AG10803 (cell line): ENCODE data around the gene OPA1.

Source experiments
- DNase-seq: peaks from one replicate; pipeline ENCODE4 v3.0.0; 2010; ENCODE audit warnings: low read depth
- H3K4me3 ChIP-seq: 2 replicates; pipeline ENCODE4 v1.5.1; 2011; ENCODE audit warnings: mild to moderate bottlenecking, low read length, control low read depth
- TF ChIP-seq, protein P1 (sequence below): conservative IDR thresholded peaks from 2 replicates; pipeline ENCODE4 v1.5.1; 2011; ENCODE audit warnings: mild to moderate bottlenecking, low read length, control low read depth, inconsistent platforms

The OPA1 gene

DNA sequence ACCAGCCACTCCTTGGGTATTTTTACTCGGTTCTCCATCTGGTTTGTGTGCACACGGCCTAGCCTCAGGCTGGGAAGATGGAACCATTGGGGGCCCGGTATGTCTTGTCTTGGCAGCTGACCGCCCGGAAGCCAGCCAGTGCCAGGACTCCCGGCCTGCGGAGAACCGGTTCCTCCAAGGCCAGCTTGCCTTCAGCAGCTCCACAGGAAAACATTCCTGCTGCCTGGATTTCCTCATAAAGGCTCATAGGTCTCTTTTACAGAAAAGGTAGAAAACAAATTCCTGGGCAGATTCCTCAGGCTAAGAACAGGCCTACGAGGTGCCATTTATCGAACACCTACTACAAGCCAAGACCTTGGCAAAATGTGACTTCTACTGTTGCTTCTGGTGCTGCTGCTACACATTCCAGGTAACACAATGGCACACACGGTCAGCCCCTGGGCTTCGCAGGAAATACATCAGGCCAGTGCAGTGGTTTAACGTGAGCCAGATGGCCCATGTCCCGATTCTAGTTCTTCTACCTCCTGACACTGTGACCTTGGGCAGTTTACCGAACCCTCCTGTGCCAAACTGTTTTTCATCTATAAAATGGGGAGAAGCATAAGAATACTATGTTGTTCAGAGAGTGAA lies 141.8 kb downstream of the OPA1 start:
- TF ChIP-seq, protein P1, sequence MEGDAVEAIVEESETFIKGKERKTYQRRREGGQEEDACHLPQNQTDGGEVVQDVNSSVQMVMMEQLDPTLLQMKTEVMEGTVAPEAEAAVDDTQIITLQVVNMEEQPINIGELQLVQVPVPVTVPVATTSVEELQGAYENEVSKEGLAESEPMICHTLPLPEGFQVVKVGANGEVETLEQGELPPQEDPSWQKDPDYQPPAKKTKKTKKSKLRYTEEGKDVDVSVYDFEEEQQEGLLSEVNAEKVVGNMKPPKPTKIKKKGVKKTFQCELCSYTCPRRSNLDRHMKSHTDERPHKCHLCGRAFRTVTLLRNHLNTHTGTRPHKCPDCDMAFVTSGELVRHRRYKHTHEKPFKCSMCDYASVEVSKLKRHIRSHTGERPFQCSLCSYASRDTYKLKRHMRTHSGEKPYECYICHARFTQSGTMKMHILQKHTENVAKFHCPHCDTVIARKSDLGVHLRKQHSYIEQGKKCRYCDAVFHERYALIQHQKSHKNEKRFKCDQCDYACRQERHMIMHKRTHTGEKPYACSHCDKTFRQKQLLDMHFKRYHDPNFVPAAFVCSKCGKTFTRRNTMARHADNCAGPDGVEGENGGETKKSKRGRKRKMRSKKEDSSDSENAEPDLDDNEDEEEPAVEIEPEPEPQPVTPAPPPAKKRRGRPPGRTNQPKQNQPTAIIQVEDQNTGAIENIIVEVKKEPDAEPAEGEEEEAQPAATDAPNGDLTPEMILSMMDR = no peak
- no peak for DNase-seq
- no peak overlapping the region for H3K4me3 ChIP-seq

DNA sequence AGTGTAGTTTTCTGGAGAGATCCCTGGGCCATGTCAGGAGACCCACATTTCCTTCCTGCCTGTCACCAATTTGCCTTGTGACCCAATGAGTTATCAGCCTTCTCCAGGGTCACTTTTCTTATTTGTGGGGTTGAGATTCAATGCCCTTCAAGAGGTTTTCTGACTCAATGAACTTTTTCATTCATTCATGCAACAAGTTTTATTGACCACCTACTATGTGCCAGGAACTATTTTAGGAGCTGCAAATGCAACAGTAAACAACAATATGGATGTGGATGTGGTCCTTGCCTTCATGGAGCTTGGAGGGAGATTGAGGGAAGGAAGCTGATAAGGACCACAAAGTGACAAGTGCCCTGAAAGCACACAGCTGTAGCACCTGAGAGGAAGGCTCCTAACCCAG lies 142.8 kb downstream of the OPA1 start:
- H3K4me3 ChIP-seq = no peak overlapping the region
- TF ChIP-seq, protein P1 = no peak
- DNase-seq = no peak

DNA sequence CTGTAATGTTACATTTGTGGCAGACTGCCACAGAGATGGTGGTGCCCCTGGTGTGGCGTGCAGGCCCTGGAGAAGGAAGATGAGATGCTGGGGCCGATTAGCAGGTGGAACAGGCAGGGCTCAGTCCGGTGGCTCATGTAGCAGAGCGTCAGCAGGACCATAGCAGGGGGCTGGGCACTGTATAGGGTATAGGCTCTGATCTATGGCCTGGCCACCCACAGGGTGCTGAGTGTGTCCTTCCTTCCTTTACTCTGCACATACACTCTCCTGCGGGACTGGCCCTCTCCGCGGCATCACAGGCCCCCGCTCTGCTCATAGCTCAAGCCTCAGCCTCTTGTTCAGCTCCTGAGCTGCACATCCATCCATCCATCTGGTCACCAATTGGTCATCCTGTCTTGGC lies 143.6 kb downstream of the OPA1 start:
- DNase-seq = no peak
- H3K4me3 ChIP-seq = no peak overlapping the region
- TF ChIP-seq, protein P1 = no peak

DNA sequence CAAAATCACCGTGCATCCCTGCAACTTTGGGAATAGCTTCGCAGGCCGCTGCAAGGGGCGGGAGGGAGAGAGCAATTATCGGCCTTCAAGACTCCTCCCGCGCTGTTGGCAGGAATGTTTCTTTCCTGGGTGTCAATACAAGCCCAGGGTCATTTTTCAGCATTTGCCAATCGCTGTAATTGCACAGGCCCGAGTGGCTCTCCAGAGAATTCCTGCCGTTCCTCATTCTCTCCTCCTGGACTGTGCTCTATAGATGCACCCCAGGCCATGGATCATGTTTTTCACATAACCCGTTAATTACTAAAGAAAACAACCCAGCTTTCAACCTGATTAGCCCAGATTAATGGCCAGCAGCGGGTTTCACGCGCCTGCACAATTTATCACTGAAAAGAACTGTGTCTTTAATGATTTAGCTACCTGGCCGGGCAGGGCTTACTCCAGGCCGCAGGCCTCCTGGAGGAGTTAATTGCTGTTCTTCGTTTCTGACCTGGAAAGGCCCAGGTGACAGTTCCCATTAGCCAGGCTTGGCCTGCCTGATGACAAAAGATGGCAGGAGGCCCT lies 144.3 kb downstream of the OPA1 start:
- TF ChIP-seq, protein P1 = no peak
- DNase-seq = no peak

DNA sequence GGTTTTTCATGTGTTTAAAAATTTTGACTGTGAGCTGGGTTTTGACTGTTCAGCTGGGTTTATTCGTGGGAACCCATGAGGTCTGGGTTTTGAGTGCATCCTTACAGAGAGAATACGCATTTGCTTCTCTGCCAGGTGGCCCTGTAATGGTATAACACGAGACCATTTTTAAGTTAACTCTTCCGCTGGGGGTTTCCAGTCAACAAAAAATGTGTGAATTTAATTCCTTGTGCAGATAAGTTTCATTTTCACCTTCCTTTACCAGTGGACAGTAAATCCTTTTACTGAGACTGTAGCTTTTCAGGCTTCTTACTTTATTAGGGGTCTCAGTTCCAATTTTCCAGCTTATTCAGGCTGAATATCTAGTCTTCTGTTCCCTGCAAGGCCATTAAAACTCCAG lies 149.6 kb downstream of the OPA1 start:
- DNase-seq = no peak
- TF ChIP-seq, protein P1 = no peak
- H3K4me3 ChIP-seq = no peak overlapping the region

More for the DNA sequence above, 144.3 kb downstream of the OPA1 start:
- no peak overlapping the region for H3K4me3 ChIP-seq

DNA sequence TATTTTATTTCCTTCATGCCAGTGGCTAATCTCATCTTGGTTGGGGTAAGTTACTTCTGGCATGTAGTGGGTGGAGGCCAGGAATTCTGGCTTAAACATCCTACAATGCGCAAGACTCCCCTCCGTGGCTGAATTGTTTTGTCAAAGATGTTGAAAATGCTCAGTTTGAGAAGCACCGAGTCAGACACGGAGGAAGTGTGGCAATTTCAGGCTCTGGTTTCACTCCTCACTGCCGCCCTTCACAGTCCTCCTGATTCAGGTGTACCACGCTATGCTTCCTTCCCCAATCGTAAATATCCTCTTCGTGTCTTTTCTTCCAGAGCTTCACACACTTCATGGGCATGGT lies 150.7 kb downstream of the OPA1 start:
- H3K4me3 ChIP-seq = no peak overlapping the region
- TF ChIP-seq, protein P1 = no peak
- DNase-seq = no peak

DNA sequence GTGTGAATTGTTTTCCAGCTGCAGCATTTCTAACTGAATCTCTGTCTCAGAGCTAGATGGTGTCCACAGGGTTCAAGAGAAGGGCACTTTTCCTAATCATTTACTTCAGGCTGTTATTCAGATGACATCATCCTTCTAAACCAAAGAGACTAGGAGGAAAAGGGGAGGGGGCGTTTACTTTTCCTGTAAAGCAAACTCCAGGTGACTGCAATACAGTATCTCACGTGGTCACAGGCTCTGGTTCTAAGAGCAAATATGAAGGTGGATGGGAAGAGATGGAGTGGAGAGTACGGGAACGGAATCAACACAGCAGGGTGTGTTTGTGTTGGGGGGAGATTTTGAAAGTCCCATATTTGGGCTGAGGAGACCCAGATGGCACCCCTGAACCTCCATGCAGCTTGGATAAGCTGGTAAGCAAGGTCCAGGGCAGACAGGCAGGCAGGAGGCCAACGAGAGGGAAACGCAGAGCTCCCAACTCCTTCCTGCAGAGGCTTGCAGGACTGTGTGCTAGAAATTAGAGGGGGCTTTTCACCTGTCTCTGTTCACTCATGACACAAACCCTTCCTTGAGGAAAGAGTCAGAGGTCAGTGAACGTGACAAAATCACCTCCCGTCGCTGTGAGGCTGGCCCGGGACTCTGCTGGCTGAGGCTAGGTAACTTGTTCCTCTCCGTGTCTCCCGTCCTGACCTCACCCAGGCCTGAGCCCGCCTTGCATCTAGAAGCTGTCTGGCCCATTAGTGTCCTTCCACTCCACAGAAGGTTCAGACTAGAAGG lies 151.2 kb downstream of the OPA1 start:
- no peak overlapping the region for H3K4me3 ChIP-seq
- TF ChIP-seq, protein P1 = no peak
- DNase-seq = no peak
